ENCODE data around the gene YTHDF1. TPM values are rescaled to one million over a fixed set of nuclear protein-coding genes. Genes with fewer than 3 reads are reported as not detected.
"Not testable (repeated sequence)": the region's sequence is repeated elsewhere in the genome, so short reads cannot be mapped to it uniquely, and the experiment has no call there.

YTHDF1 gene
- total RNA-seq, 2 donors from 2014 or later: 21.8 to 31.8 TPM

- H3K9me3 ChIP-seq: no peaks in the 10 kb centered on the region
- ATAC-seq (ENCODE audit: insufficient number of reproducible peaks, low FRiP score, low read depth): no peak
- H3K4me1 ChIP-seq (ENCODE audit: control insufficient read depth in 1 of 2, low read depth in 2 of 2): peaks cover 0 to 9% of the 10 kb centered on the region in 2 donors
Observed at GRCh38 chr20:63222541-63222940, 6.6 kb upstream of the YTHDF1 start.

DNA sequence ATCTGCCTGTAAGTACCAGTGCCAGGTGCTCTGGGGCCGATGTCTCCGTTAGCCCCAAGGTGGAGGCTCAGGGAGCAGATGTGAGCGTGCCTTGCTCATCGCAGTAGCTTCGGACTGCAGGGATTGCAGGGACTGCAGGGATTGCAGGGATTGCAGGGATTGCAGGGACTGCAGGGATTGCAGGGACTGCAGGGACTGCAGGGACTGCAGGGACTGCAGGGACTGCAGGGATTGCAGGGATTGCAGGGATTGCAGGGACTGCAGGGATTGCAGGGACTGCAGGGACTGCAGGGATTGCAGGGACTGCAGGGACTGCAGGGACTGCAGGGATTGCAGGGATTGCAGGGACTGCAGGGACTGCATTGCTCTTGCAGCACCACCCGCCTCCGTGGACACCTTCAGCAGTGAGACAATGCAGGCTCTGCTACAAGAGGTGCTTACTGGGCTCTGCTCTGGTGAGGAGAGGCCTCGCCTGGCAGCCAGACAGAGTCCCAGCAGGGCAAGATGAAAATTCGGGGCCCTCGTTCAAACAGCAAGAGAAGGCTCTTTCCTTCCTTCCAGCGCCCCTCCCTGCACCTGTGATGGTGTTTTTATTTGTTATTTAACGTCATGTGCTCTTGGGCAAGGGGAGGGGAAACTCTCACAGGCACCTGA is 5.6 kb upstream of the YTHDF1 start:
- not testable (repeated sequence) for H3K4me1 ChIP-seq (ENCODE audit: control insufficient read depth in 1 of 2, low read depth in 2 of 2); H3K4me3 ChIP-seq; ATAC-seq (ENCODE audit: insufficient number of reproducible peaks, low FRiP score, low read depth); H3K36me3 ChIP-seq; H3K27ac ChIP-seq; H3K9me3 ChIP-seq; DNase-seq (ENCODE audit: low spot score); H3K27me3 ChIP-seq (replicated peaks; ENCODE audit: insufficient read depth)

More at GRCh38 chr20:63222541-63222940, 6.6 kb upstream of the YTHDF1 start:
- H3K36me3 ChIP-seq: no peaks in the 10 kb centered on the region
- no peak for TF ChIP-seq CTCF (IDR thresholded peaks at IDR 0.05)
- H3K4me3 ChIP-seq: no peak overlapping the region
- no peak for DNase-seq (ENCODE audit: low spot score)
- no peaks in the 10 kb centered on the region for H3K27me3 ChIP-seq (replicated peaks; ENCODE audit: insufficient read depth)
- H3K27ac ChIP-seq: no peak overlapping the region

DNA sequence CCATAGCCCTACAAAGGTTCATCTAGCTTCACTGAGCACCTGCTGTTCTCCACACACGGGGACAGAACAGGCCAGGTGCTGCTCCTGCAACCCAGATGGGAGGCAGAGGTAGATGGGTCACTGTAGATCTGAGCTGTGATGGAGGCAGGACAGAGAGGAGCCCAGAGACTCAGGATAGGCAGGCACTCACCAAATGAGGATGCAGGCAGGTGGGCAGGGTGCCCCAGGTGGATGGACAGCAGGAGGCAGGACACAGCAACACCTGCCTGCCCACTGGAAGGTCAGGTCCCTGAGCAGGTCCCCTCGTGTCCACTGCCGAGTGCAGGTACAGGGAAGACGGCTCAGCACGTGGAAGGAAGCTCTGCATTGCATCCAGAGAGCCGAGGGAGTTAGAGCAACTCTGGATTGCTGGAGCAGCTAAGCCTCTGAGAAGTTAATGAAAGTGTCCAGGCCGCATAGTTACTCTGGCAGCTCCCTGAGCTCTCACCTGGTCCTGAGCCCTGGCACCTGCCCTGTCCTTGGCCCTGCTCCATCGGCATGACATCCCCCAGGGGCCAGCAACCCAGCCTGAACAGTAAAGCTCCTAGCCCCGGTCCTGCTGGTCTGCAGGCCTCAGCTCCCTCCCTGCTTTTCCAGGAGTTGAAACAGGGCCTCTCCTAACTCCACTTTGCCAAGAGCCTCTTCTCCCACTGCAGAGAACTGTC is 4.9 kb upstream of the YTHDF1 start:
- ATAC-seq (ENCODE audit: insufficient number of reproducible peaks, low FRiP score, low read depth) (no peak), DNase-seq (ENCODE audit: low spot score) (no peak)
- peaks cover 3 to 9% of the 10 kb centered on the region in 2 donors for H3K4me1 ChIP-seq (ENCODE audit: control insufficient read depth in 1 of 2, low read depth in 2 of 2)
- H3K27me3 ChIP-seq (replicated peaks; ENCODE audit: insufficient read depth): no peaks in the 10 kb centered on the region
- H3K9me3 ChIP-seq: no peaks in the 10 kb centered on the region
- no peaks in the 10 kb centered on the region for H3K36me3 ChIP-seq
- TF ChIP-seq CTCF (IDR thresholded peaks at IDR 0.05): no peak
- H3K4me3 ChIP-seq: no peak overlapping the region
- H3K27ac ChIP-seq: no peak overlapping the region

- Histone ChIP-seq H3K36me3 (no peaks in the 10 kb centered on the region), H3K27me3 (replicated peaks; ENCODE audit: insufficient read depth) (no peaks in the 10 kb centered on the region), H3K4me3 (no peak overlapping the region), H3K9me3 (no peaks in the 10 kb centered on the region), H3K4me1 (ENCODE audit: control insufficient read depth in 1 of 2, low read depth in 2 of 2) (peaks cover 7 to 12% of the 10 kb centered on the region in 2 donors), H3K27ac (no peak overlapping the region)
- ATAC-seq (ENCODE audit: insufficient number of reproducible peaks, low FRiP score, low read depth) (no peak), DNase-seq (ENCODE audit: low spot score) (no peak)
- no peak for TF ChIP-seq CTCF (IDR thresholded peaks at IDR 0.05)
Observed at GRCh38 chr20:63219866-63220521, 4.1 kb upstream of the YTHDF1 start.

- no peaks in the 10 kb centered on the region for H3K36me3 ChIP-seq
- TF ChIP-seq CTCF (IDR thresholded peaks at IDR 0.05): no peak
- H3K27ac ChIP-seq: no peak overlapping the region
Observed at GRCh38 chr20:63219447-63219821, 3.5 kb upstream of the YTHDF1 start.

More at GRCh38 chr20:63219447-63219821, 3.5 kb upstream of the YTHDF1 start:
- no peaks in the 10 kb centered on the region for H3K27me3 ChIP-seq (replicated peaks; ENCODE audit: insufficient read depth)
- peaks cover 12 to 13% of the 10 kb centered on the region in 2 donors for H3K4me1 ChIP-seq (ENCODE audit: control insufficient read depth in 1 of 2, low read depth in 2 of 2)
- H3K4me3 ChIP-seq: no peak overlapping the region
- no peak for ATAC-seq (ENCODE audit: insufficient number of reproducible peaks, low FRiP score, low read depth)
- no peak for DNase-seq (ENCODE audit: low spot score)
- no peaks in the 10 kb centered on the region for H3K9me3 ChIP-seq

Measured in thoracic aorta (tissue), 2 donors.